ENCODE measurements around the gene SRP14.
"Not testable (repeated sequence)": the region's sequence is repeated elsewhere in the genome, so short reads cannot be mapped to it uniquely, and the experiment has no call there.

Gene SRP14

DNA sequence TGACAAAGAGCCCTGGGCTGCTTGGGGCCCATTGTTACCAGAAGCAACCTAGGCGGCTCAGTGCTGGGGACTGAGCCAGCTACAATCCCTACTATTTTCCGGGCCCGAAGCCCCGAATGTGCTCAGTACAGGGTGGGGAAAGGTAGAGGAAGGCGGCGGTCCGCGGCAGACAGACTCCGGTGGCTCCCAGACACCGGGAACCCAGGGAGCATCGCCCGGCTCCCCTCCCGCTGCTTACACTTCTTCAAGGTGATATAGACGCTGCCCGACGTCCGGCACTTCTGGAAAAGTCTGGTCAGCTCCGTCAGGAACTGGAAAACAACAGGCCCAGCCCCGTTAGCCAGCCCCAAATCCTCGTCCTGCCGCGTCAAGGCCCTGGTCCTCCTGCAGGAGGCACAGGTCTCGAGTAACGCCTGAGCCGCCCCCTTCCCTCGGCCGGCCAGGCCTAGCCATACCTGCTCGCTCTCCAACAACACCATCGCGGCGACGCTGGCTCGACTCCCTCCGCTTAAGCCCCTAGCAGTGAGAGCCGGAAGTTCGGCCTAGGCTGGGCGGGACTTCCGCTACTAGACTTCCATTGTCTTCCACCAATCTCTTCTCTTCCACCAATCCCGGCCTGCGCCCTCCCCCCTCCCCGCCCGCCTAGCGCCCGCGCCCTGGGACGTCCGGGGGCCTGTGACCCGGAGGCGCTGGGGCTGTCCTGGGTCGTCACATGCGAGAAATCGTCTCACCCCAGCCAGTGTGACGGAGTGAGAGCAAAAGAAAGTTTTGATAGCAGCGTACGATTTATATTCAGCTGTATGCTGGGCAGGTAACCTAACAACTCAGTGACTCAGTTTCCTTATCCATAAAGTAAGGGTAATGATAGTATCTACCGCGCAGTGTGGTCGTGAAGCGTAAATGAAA, at the start of gene SRP14:
Gene SRP14, minus strand, starts transcription at position 544 of the 906 bp plus-strand sequence. Its CDS starts 65 bp downstream, at position 479.
- no peak for FAIRE-seq
- peak; percentile 95 for DNase-seq (ENCODE audit: low spot score)

- FAIRE-seq (no peak), DNase-seq (ENCODE audit: low spot score) (no peak)
Observed at GRCh38 chr15:40087991-40088928, 49.3 kb upstream of the SRP14 start.

DNA sequence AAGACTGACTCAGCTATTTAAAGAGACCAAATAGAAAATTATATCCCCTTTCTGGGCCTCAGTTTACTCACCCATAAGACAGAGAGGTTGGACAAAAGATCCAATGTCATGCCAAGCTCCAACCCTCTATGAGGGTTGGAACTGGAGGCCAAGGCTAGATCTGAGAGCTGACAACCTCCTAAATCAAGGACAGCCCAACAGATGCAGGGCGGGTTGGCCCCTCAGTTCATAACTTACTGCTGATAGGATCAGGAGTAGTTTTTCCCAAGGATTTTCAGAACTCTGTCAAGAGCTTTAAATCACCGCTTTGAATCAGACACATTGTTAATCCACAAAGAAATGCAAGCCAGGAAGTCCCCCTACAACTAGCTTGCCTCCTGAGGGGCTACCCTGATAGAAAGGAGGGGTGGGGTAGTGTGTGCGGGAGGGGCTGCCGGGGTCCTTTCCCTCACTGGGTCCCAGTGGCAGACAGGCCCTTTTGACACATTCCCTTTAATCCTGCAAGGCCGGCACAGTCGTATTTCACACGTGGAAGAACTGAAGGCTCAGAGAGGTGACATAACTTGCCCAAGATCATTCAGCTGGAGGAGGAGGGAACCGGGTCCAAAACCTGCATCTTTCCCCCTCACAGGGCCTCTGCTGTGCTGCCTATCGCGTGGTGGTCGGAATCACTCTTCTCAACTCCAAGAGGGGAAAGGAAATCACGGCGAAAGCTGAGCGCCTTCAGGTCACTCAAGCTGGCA, 48.3 kb upstream of the SRP14 start:
- no peak for DNase-seq (ENCODE audit: low spot score)
- no peak for FAIRE-seq

GRCh38 chr15:40085266-40085665, 46.3 kb upstream of the SRP14 start:
- FAIRE-seq = no peak
- no peak for DNase-seq (ENCODE audit: low spot score)

GRCh38 chr15:40084650-40085049, 45.7 kb upstream of the SRP14 start:
- no peak for DNase-seq (ENCODE audit: low spot score)
- FAIRE-seq = no peak

DNA sequence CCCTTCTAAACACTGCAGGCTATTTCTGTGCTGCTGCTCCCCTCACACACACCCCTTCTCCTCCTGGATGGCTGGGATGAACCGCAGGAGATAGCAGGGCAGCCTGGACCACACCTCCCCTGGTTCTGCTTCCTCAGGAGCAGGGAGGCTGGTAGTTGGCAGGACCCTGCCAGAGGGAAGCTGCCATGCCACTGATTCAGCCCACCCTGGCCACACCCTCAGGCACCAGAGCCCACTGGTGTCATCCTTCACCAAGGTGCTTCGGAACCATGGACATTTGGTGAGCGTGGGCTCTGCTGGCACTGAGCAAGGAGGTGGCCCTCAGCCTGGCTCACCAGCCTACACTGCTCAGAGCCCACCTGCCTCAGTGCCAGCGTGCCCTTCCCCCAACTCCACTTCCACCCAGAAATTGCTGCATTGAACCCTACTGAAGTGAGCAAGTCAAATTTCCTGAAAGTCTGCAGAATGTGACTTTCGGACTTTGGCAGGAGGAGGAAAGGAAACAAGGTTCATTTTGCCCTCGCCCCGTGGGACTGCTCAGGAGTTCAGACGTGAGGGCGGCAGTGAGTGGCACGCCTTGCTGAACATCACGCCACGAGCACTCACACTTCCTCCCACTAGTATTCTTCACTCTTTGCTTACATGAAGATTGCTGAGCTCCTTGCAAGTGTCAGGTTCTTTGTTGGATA, 43.4 kb upstream of the SRP14 start:
- DNase-seq (ENCODE audit: low spot score) = no peak
- no peak for FAIRE-seq

GRCh38 chr15:40081691-40082194, 42.8 kb upstream of the SRP14 start:
- DNase-seq (ENCODE audit: low spot score) (peak; percentile 88), FAIRE-seq (no peak)

DNA sequence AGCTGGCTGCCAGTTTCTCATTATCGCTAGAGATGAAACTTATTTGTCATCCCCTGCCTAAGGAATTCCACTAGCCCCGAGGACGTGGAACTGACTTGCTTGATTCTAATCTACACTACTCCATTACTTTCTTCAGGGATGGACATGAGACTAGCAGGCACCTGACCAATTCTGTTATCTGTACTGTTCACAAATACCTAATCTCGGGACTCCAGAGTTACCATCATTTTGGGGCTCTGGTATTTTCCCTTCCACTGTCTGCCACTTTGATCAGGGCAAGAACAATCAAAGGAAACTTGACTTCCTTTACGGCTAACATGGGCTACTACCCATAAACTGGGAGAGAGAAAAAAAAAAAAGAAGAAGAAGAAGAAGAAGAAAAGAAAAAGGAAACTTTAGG, 41.9 kb upstream of the SRP14 start:
- no peak for DNase-seq (ENCODE audit: low spot score)
- FAIRE-seq = no peak

DNA sequence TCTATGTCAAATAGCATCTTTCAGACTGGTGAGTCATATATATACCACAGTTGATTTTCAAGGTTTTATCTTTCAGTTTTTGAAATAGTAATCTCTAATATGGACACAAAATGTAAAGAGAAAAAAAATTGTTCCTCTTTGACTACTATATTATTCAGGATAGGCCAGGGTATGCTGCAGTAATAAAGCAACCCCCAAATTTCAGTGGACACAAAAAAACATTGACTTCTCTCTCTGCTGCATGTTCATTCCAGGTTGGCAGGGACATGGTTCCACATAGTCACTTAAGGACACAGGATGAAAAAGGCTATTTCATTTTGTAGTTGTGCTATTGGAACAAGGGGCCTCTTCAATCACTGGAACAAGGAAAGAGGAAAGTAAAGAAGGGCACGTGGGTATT, 41.1 kb upstream of the SRP14 start:
- FAIRE-seq (no peak), DNase-seq (ENCODE audit: low spot score) (no peak)

GRCh38 chr15:40079456-40079855, 40.5 kb upstream of the SRP14 start:
- DNase-seq (ENCODE audit: low spot score) (no peak), FAIRE-seq (no peak)

DNA sequence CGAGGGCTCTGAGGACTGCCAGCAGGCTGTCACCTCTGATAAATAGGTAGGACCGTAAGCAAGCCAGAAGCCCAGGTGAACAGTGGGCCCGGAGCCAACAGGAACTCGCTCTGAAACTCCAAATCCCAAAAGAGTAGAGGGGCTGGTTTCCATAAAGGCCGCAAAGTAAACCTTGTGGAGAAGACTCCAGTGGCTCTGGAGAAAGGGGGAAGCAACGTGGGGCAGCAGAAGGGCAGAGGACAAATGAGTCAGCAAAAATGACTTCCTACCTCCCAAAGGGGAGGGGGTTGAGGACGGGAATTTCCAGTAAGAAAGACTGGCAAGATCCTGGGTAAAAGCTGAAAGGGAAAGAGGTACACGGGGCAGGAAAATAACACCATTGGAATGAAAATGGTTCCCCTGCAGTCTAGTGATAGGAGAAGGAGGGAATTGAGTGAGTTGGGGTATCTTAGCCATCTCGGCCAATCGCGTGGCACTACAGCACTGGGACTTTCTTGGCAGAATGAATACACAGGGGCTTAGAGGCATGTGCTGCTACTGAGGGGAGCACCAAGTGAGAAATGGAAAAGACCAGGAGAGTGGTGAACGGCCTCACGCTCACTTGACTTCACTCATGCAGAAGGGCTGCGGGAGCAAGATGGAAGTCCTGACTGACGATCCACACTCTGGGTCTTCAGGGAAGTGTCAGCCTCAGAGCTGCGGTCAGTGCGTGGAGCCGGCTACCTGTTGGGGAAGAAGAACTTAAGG, 36.5 kb upstream of the SRP14 start:
- FAIRE-seq (no peak), DNase-seq (ENCODE audit: low spot score) (no peak)

GRCh38 chr15:40074656-40075055, 35.7 kb upstream of the SRP14 start:
- FAIRE-seq; DNase-seq (ENCODE audit: low spot score): not testable (repeated sequence)

- DNase-seq (ENCODE audit: low spot score); FAIRE-seq: not testable (repeated sequence)
Observed at GRCh38 chr15:40073716-40074490, 34.9 kb upstream of the SRP14 start.

DNA sequence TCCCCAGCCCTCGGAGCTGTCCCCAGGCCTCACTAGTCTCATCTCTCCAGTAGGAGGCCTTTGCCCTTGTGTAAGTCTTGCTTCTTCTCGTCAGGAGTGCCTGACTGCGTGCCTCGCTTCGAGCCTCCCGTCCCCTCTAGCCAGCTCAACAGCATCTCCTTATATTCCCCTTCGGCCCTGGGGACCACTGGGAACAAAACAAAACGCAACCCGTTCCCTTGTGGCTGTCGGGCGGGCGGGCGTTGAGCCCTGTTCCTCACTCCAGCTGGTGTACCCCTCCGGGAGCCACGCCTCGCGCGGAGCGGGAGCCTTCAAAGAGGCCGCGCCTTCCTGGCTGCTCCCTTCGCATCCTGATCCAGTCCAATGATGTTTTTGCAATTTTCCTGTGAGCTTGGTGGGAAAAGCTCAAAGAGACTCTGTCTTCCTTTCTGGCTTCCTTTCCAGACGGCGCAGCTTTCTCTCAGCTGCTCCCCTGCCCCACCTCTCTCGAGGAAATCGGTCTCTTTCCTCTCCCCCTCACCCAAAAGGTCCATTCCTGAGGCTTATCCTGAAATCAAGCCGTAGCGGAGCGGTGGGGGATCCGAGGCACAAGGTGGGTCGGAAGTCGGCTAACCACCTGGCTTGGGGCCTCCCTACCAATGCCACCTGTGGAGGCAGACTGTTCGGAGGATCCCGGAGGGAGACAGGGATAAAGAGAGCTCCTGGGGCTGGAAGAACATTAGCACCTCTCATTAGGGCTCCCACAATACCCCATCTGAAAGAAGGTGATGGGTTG, 33.4 kb upstream of the SRP14 start:
- FAIRE-seq (no peak), DNase-seq (ENCODE audit: low spot score) (no peak)

DNA sequence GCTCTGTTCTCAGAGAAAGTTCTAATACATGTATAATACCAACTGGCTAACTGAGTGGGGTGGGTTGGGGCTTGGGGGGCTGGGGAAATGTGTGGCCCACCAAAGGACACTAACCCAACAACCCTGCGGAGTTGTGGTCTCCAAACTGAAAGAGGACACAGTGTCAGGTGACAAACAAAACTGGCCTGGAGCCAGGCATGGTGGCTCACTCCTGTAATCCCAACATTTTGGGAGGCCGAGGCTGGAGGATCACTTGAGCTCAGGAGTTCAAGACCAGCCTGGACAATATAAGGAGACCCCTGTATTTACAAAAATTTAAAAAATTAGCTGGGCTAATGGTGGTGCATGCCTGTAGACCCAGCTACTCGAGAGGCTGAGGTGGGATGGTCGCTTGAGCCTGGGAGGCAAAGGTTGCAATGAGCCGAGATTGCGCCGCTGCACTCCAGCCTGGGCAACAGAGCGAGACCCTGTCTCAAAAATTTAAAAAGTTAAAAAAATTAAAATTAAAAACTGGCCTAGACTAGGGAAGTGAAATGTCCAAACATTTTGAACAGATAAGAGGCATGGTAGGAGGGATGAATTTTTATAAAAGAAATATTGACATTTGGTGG, 31.7 kb upstream of the SRP14 start:
- FAIRE-seq (no peak), DNase-seq (ENCODE audit: low spot score) (no peak)

- DNase-seq (ENCODE audit: low spot score) (no peak), FAIRE-seq (no peak)
Observed at GRCh38 chr15:40070166-40070557, 31.2 kb upstream of the SRP14 start.

- DNase-seq (ENCODE audit: low spot score) (peak; percentile 88), FAIRE-seq (no peak)
Observed at GRCh38 chr15:40069178-40070165, 30.5 kb upstream of the SRP14 start.

All from urothelium cell line (cell line).